GM20000 (cell line): ENCODE measurements around the gene TTLL10.

Source experiments
- DNase-seq: peaks from one replicate; pipeline ENCODE4 v3.0.0; 2012; ENCODE audit warnings: low spot score
- CTCF ChIP-seq: IDR thresholded peaks from 2 replicates; pipeline ENCODE4 v1.5.1; 2012; ENCODE audit warnings: mild to moderate bottlenecking, control low read depth; ENCODE audit errors: extremely low read depth, missing control alignments

TTLL10 gene

GRCh38 chr1:1225913-1226312, 52.2 kb downstream of the TTLL10 start:
- TF ChIP-seq CTCF = no peak
- DNase-seq = no peak

GRCh38 chr1:1226566-1227362, 53.1 kb downstream of the TTLL10 start:
- TF ChIP-seq CTCF = no peak
- DNase-seq = no peak

- no peak for TF ChIP-seq CTCF
- DNase-seq = no peak
Observed at GRCh38 chr1:1227386-1227785, 53.7 kb downstream of the TTLL10 start.

GRCh38 chr1:1228187-1228586, 54.5 kb downstream of the TTLL10 start:
- no peak for TF ChIP-seq CTCF
- no peak for DNase-seq

- no peak for DNase-seq
- TF ChIP-seq CTCF = no peak
Observed at GRCh38 chr1:1228596-1229321, 55.1 kb downstream of the TTLL10 start.

- DNase-seq = no peak
- TF ChIP-seq CTCF = no peak
Observed at GRCh38 chr1:1229770-1230169, 56.1 kb downstream of the TTLL10 start.

GRCh38 chr1:1230656-1231399, 57.1 kb downstream of the TTLL10 start:
- no peak for DNase-seq
- no peak for TF ChIP-seq CTCF
